ENCODE results near the gene IRX4.

Gene IRX4

GRCh38 chr5:1867114-1867814, 15.5 kb downstream of the IRX4 start:
- TF ChIP-seq TAF1 (IDR thresholded peaks at IDR 0.05; ENCODE audit: low read depth), result no peak
- no peak for TF ChIP-seq EGR1 (IDR thresholded peaks at IDR 0.05)
- no peak for TF ChIP-seq CREB1 (IDR thresholded peaks at IDR 0.05; ENCODE audit: low read depth)
- TF ChIP-seq FOXM1 (IDR thresholded peaks at IDR 0.05; ENCODE audit: borderline replicate concordance, low read depth), result no peak
- no peak for TF ChIP-seq TEAD4 (IDR thresholded peaks at IDR 0.05)
- TF ChIP-seq NFIC (IDR thresholded peaks at IDR 0.05), result no peak
- no peak for TF ChIP-seq YY1 (IDR thresholded peaks at IDR 0.05; ENCODE audit: low read depth)
- no peak for TF ChIP-seq RAD21 (IDR thresholded peaks at IDR 0.05; ENCODE audit: low read depth)
- no peak for TF ChIP-seq ZBTB7A (IDR thresholded peaks at IDR 0.05; ENCODE audit: low read depth)
- TF ChIP-seq CEBPB (IDR thresholded peaks at IDR 0.05), result no peak
- TF ChIP-seq USF1 (IDR thresholded peaks at IDR 0.05), result no peak
- TF ChIP-seq REST (IDR thresholded peaks at IDR 0.05; ENCODE audit: low read depth), result no peak
- TF ChIP-seq EP300 (IDR thresholded peaks at IDR 0.05; ENCODE audit: borderline replicate concordance), result no peak
- no peak for TF ChIP-seq MAX (IDR thresholded peaks at IDR 0.05)
- TF ChIP-seq TCF12 (IDR thresholded peaks at IDR 0.05; ENCODE audit: low read depth), result no peak

- no peak for TF ChIP-seq USF1 (IDR thresholded peaks at IDR 0.05)
- TF ChIP-seq ZBTB7A (IDR thresholded peaks at IDR 0.05; ENCODE audit: low read depth), result no peak
- TF ChIP-seq MAX (IDR thresholded peaks at IDR 0.05), result no peak
- TF ChIP-seq EP300 (IDR thresholded peaks at IDR 0.05; ENCODE audit: borderline replicate concordance), result no peak
- no peak for TF ChIP-seq TEAD4 (IDR thresholded peaks at IDR 0.05)
- no peak for TF ChIP-seq RAD21 (IDR thresholded peaks at IDR 0.05; ENCODE audit: low read depth)
- TF ChIP-seq TCF12 (IDR thresholded peaks at IDR 0.05; ENCODE audit: low read depth), result no peak
- no peak for TF ChIP-seq REST (IDR thresholded peaks at IDR 0.05; ENCODE audit: low read depth)
- TF ChIP-seq CEBPB (IDR thresholded peaks at IDR 0.05), result no peak
- no peak for TF ChIP-seq YY1 (IDR thresholded peaks at IDR 0.05; ENCODE audit: low read depth)
- no peak for TF ChIP-seq CREB1 (IDR thresholded peaks at IDR 0.05; ENCODE audit: low read depth)
- no peak for TF ChIP-seq TAF1 (IDR thresholded peaks at IDR 0.05; ENCODE audit: low read depth)
- TF ChIP-seq NFIC (IDR thresholded peaks at IDR 0.05), result no peak
Observed at GRCh38 chr5:1865948-1866347, 16.8 kb downstream of the IRX4 start.

GRCh38 chr5:1865486-1865885, 17.2 kb downstream of the IRX4 start:
- TF ChIP-seq ZBTB7A (IDR thresholded peaks at IDR 0.05; ENCODE audit: low read depth) (no peak), USF1 (IDR thresholded peaks at IDR 0.05) (no peak)

- no peak for TF ChIP-seq EGR1 (IDR thresholded peaks at IDR 0.05)
- TF ChIP-seq TAF1 (IDR thresholded peaks at IDR 0.05; ENCODE audit: low read depth), result no peak
- no peak for TF ChIP-seq TEAD4 (IDR thresholded peaks at IDR 0.05)
- no peak for TF ChIP-seq ZBTB7A (IDR thresholded peaks at IDR 0.05; ENCODE audit: low read depth)
- TF ChIP-seq CREB1 (IDR thresholded peaks at IDR 0.05; ENCODE audit: low read depth), result no peak
- TF ChIP-seq YY1 (IDR thresholded peaks at IDR 0.05; ENCODE audit: low read depth), result no peak
- no peak for TF ChIP-seq CEBPB (IDR thresholded peaks at IDR 0.05)
- no peak for TF ChIP-seq TCF12 (IDR thresholded peaks at IDR 0.05; ENCODE audit: low read depth)
- TF ChIP-seq RAD21 (IDR thresholded peaks at IDR 0.05; ENCODE audit: low read depth), result no peak
Observed at GRCh38 chr5:1864896-1865440, 17.8 kb downstream of the IRX4 start.

GRCh38 chr5:1860949-1861348, 21.8 kb downstream of the IRX4 start:
- TF ChIP-seq YY1 (IDR thresholded peaks at IDR 0.05; ENCODE audit: low read depth), result no peak
